IPS-20b (cell line): ENCODE results near the gene RCOR1.

Experiments used
- H3K27ac ChIP-seq: one replicate; pipeline ENCODE4 v1.5.1; 2013; ENCODE audit warnings: low read length
- H3K27me3 ChIP-seq: 2 replicates; pipeline ENCODE4 v1.6.1; 2013; ENCODE audit warnings: mild to moderate bottlenecking, low read length, inconsistent platforms; ENCODE audit not compliant: insufficient read depth
- H3K36me3 ChIP-seq: 2 replicates; pipeline ENCODE4 v1.6.1; 2013; ENCODE audit warnings: low read depth, mild to moderate bottlenecking, inconsistent platforms, low read length, moderate library complexity; ENCODE audit not compliant: insufficient read depth
- H3K4me1 ChIP-seq: 2 replicates; pipeline ENCODE4 v1.6.1; 2013; ENCODE audit warnings: mild to moderate bottlenecking, control low read depth, inconsistent platforms, low read length, moderate library complexity; ENCODE audit not compliant: insufficient read depth
- H3K4me3 ChIP-seq: 2 replicates; pipeline ENCODE4 v1.5.1; 2013; ENCODE audit warnings: mild to moderate bottlenecking, low read length, inconsistent platforms
- H3K9ac ChIP-seq: 2 replicates; pipeline ENCODE4 v1.6.1; 2013; ENCODE audit warnings: low read depth, mild to moderate bottlenecking, inconsistent platforms, low read length, moderate library complexity
- H3K9me3 ChIP-seq: 2 replicates; pipeline ENCODE4 v1.6.1; 2013; ENCODE audit warnings: mild to moderate bottlenecking, low read depth, low read length, inconsistent platforms; ENCODE audit not compliant: insufficient read depth

RCOR1 gene

GRCh38 chr14:102693006-102693755 is 100.7 kb downstream of the RCOR1 start:
- Histone ChIP-seq H3K9ac (no peak overlapping the region), H3K4me1 (peaks cover 14% of the 10 kb centered on the region; the same call in 1 of the 2 replicates)

DNA sequence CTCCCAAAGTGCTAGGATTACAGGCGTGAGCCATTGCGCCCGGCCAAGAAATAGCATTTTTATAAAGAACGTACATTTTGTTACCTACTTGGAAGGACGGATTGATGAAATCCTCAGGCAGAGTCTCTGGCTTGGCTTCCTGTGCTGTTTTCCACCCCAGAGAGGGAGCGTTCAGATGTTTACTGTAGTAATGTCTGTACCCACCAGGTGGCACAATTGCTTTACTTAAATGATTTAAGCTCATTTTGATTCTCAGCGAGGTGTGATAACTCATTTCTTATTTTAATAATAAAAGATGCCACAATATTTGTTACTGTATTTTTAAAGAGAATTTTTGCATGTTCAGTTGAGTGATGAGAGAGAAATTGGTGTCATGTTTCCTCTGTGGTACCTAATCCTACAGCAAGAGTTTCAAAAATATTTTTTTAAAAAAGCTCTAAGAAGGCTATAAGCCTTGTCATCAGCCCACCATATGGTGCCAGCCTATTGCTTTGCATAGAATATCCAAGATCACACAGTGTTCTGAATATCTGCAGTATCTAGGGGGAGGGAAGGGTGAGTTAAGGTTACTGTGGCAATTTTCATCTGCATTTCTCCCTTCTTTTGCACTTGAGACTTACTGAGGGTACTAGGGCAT is 102.2 kb downstream of the RCOR1 start:
- no peak overlapping the region for H3K27ac ChIP-seq
- H3K9me3 ChIP-seq = no peaks in the 10 kb centered on the region
- H3K36me3 ChIP-seq = no peaks in the 10 kb centered on the region
- H3K4me1 ChIP-seq = peaks cover 14% of the 10 kb centered on the region; the same call in 1 of the 2 replicates
- no peak overlapping the region for H3K9ac ChIP-seq
- H3K27me3 ChIP-seq = no peaks in the 10 kb centered on the region
- H3K4me3 ChIP-seq = no peak overlapping the region

More at GRCh38 chr14:102693006-102693755, 100.7 kb downstream of the RCOR1 start:
- H3K27me3 ChIP-seq = no peaks in the 10 kb centered on the region
- H3K4me3 ChIP-seq = no peak overlapping the region
- H3K36me3 ChIP-seq = no peaks in the 10 kb centered on the region
- no peaks in the 10 kb centered on the region for H3K9me3 ChIP-seq
- H3K27ac ChIP-seq = no peak overlapping the region

GRCh38 chr14:102695167-102695555 is 102.7 kb downstream of the RCOR1 start:
- H3K27me3 ChIP-seq = no peaks in the 10 kb centered on the region
- H3K4me1 ChIP-seq = peaks cover 14% of the 10 kb centered on the region; the same call in 1 of the 2 replicates
- no peaks in the 10 kb centered on the region for H3K36me3 ChIP-seq
- no peak overlapping the region for H3K9ac ChIP-seq
- no peak overlapping the region for H3K4me3 ChIP-seq
- no peaks in the 10 kb centered on the region for H3K9me3 ChIP-seq
- no peak overlapping the region for H3K27ac ChIP-seq

- H3K27me3 ChIP-seq = no peaks in the 10 kb centered on the region
- H3K4me3 ChIP-seq = no peak overlapping the region
- no peak overlapping the region for H3K27ac ChIP-seq
- no peaks in the 10 kb centered on the region for H3K36me3 ChIP-seq
- H3K9me3 ChIP-seq = no peaks in the 10 kb centered on the region
- H3K4me1 ChIP-seq = peaks cover 14% of the 10 kb centered on the region; the same call in 1 of the 2 replicates
- H3K9ac ChIP-seq = peak overlapping the region; percentile 31; the same call in 1 of the 2 replicates
These were observed 103.9 kb downstream of the RCOR1 start for GRCh38 chr14:102696332-102696731.

DNA sequence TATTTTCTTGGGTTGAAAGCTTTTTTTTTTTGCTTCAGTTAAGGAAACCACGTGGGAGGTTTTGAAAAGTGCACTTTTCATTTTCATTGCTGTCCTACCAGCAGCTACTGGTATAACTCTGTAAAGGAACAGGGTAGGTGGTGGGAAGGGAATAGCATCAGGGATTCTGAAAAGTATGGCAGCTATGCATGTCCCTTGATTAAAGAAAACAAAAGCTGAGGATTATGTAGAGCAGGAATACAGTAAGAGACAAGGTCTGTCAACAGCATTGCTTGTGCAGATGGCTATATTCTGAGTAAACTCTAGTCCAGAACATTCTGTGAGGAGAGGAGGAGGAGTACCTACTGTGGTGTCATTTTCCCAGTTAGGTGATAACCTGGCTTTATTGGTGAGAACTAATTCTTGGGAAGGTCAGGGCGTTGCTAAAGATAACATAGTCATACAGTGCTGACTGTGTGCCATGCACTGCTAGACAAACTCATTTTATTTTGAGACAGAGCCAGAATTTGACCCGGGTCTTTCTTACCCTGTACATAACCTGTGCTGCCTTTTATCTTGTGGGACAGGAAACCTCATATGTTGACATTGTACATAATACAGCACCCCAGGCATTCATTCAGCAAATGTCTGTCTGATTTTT is 104.5 kb downstream of the RCOR1 start:
- Histone ChIP-seq H3K36me3 (peaks cover 4% of the 10 kb centered on the region; the same call in 1 of the 2 replicates), H3K27ac (no peak overlapping the region)

DNA sequence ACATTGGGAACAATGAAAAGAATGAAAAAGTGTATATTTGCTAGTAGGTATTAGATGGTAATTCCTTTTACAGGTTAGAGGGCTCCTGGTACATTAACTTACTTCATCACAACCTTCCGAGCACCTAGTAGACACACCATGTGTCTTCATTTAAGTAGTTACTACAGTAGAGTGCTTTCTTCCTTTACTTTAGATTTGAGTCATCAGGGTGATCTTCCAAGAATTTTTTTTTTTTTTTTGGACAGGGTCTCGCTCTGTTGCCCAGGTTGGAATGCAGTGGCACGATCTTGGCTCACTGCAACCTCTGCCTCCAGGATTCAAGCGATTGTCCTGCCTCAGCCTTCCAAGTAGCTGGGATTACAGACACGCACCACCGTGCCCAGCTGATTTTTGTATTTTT is 105.1 kb downstream of the RCOR1 start:
- Histone ChIP-seq H3K4me3 (no peak overlapping the region), H3K36me3 (peaks cover 6% of the 10 kb centered on the region; the same call in 1 of the 2 replicates), H3K4me1 (peaks cover 14% of the 10 kb centered on the region; the same call in 1 of the 2 replicates), H3K27ac (no peak overlapping the region), H3K27me3 (no peaks in the 10 kb centered on the region), H3K9me3 (no peaks in the 10 kb centered on the region), H3K9ac (no peak overlapping the region)

More for the DNA sequence above, 104.5 kb downstream of the RCOR1 start:
- H3K4me3 ChIP-seq = no peak overlapping the region
- H3K9me3 ChIP-seq = no peaks in the 10 kb centered on the region
- H3K9ac ChIP-seq = no peak overlapping the region
- H3K27me3 ChIP-seq = no peaks in the 10 kb centered on the region
- H3K4me1 ChIP-seq = peaks cover 14% of the 10 kb centered on the region; the same call in 1 of the 2 replicates

DNA sequence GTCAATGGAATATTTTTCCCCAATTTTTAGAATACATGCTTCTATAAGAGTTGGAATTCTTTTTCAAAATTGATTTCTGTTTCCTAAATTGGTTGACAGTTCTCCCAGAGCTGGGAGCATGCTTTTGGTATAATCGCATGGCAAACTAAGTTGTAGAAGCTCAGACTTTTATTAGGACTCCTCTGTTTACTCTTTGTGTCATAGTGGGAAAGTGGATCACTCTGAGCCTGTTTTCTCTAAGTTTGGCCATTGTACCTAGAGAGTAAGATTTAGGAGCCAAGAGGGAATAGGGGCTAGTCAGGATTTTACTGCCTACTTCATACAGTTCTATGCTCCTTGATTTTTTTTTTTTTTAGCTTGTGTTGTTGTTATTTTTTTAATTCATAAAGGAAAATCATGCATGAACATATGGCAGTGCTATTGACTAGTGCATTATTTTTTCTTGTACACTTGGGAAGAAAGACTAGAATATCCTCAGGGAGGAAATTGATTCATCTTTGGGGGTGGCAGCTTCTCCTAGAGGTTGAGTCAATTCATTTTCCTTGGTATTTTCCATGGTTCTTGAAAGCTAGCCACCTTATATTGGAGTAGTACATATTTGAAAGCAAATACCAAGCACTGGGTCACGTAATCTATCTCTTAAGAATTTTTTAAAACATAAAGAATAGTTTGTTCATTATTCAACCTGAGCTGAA is 107.1 kb downstream of the RCOR1 start:
- Histone ChIP-seq H3K27me3 (no peaks in the 10 kb centered on the region), H3K9me3 (no peaks in the 10 kb centered on the region), H3K36me3 (peaks cover 21% of the 10 kb centered on the region; the same call in 1 of the 2 replicates), H3K9ac (no peak overlapping the region), H3K27ac (no peak overlapping the region), H3K4me3 (no peak overlapping the region), H3K4me1 (peaks cover 7% of the 10 kb centered on the region; the same call in 1 of the 2 replicates)

DNA sequence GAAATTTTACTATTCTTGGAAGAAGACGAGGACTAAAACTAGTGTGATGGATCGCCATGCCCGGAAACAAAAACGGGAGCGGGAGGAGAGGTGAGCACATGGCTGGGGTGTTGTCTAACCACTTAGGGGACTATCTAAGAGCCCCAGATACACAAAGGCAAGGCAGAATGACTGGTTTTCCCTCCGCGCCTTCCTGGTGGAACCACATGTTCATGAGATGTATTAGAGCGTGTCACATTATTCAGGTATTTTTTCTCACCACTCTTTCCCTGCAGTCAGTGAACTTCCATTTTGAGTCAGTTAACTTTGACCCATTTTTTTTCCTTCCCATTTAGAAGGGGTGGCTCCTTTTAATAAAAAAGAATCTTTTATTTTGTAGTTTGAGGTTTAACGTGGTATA is 116.0 kb downstream of the RCOR1 start:
- Histone ChIP-seq H3K36me3 (peaks cover 62% of the 10 kb centered on the region), H3K27ac (no peak overlapping the region), H3K4me1 (no peaks in the 10 kb centered on the region), H3K4me3 (no peak overlapping the region), H3K27me3 (no peaks in the 10 kb centered on the region), H3K9me3 (no peaks in the 10 kb centered on the region), H3K9ac (no peak overlapping the region)

GRCh38 chr14:102711207-102711606 is 118.8 kb downstream of the RCOR1 start:
- H3K4me3 ChIP-seq = no peak overlapping the region
- no peak overlapping the region for H3K9ac ChIP-seq
- no peak overlapping the region for H3K27ac ChIP-seq
- H3K4me1 ChIP-seq = no peaks in the 10 kb centered on the region
- peaks cover 66% of the 10 kb centered on the region for H3K36me3 ChIP-seq
- H3K9me3 ChIP-seq = no peaks in the 10 kb centered on the region
- H3K27me3 ChIP-seq = no peaks in the 10 kb centered on the region

- Histone ChIP-seq H3K27ac (no peak overlapping the region), H3K36me3 (peaks cover 68% of the 10 kb centered on the region), H3K4me1 (no peaks in the 10 kb centered on the region), H3K9ac (no peak overlapping the region), H3K9me3 (no peaks in the 10 kb centered on the region), H3K27me3 (no peaks in the 10 kb centered on the region), H3K4me3 (no peak overlapping the region)
These were observed 119.5 kb downstream of the RCOR1 start for GRCh38 chr14:102711946-102712345.

DNA sequence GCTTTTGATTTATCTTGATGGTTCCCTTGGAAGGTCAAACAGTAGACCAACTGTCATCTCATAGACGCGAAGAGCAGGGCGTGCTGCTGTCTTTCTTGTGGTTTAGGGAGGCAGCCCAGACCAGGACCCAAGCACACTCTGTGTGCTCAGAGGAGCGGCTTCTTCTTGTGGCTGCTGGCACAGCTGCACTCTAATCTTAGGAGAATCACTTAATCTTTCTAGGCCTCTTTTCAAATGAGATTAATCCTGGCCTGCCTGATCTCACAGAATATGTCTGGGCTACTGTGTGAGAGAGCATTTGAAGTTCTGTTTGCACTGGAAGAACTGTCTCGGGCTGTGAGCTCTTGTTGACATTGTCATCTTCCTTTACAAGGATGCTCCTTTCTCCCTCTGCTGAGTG is 124.8 kb downstream of the RCOR1 start:
- Histone ChIP-seq H3K27ac (no peak overlapping the region), H3K9me3 (no peaks in the 10 kb centered on the region), H3K36me3 (peaks cover 49% of the 10 kb centered on the region), H3K9ac (no peak overlapping the region), H3K4me1 (peaks cover 2% of the 10 kb centered on the region; the same call in 1 of the 2 replicates), H3K4me3 (no peak overlapping the region), H3K27me3 (no peaks in the 10 kb centered on the region)
